ENCODE data around the gene LIFR.

GRCh38 chr5:38534156-38534453, 22.3 kb downstream of the LIFR start:
- no peak for TF ChIP-seq CTCF (IDR thresholded peaks at IDR 0.05)
- TF ChIP-seq POLR2A (IDR thresholded peaks at IDR 0.05), result no peak
